HepG2 (cell line): ENCODE measurements around the gene TMEM87B. TPM values are rescaled to one million over a fixed set of nuclear protein-coding genes. Genes with fewer than 3 reads are reported as not detected.

Experiments used
- ATAC-seq: fragments of 200-7000 bp; cut with Tn5 transposase; 3 replicates; pipeline ENCODE4 v1.9.1; 2020; ENCODE audit warnings: mild to moderate bottlenecking, moderate library complexity
- BruUV-seq: library from RNA; stranded (reverse); fragments of 400-500 nt; replicated peaks from 2 replicates; lab custom pipeline; 2021; lab: Mats Ljungman, UMichigan
- CTCF ChIA-PET: fragments of 300-600 bp; formaldehyde crosslinking; extraction: SDS; loops from one replicate; lab custom pipeline; 2021; ENCODE audit warnings: low total read pairs, inconsistent platforms, low intra/inter-chr PET ratio; lab: Yijun Ruan, JAX
- POLR2A ChIA-PET: fragments of 350-600 bp; sonication (Branson Sonifier 250); formaldehyde crosslinking; loops from one replicate; lab custom pipeline; 2020; ENCODE audit warnings: antibody characterized with exemption, inconsistent platforms; lab: Yijun Ruan, JAX
- DNase-seq: peaks from one replicate; pipeline ENCODE4 v3.0.0-alpha.2; 2015; ENCODE audit warnings: low spot score
- FAIRE-seq: peaks from 3 replicates; lab custom pipeline; 2011; peaks lifted over from hg19 to GRCh38; lab: Jason Lieb, UNC
- H2AFZ ChIP-seq: one replicate; pipeline ENCODE4 v1.6.1; 2011; ENCODE audit warnings: low read length, inconsistent platforms
- H3K27ac ChIP-seq: fragments of 300-600 bp; 3 replicates; pipeline ENCODE4 v1.8.0; 2011; ENCODE audit warnings: mixed run types, mild to moderate bottlenecking, mixed read lengths, low read length, inconsistent platforms; ENCODE audit not compliant: insufficient read depth; ENCODE audit errors: extremely low read length
- H3K27me3 ChIP-seq, 2 experiments: fragments of 200-600 bp in 1 of 2; 2 replicates in 1 of 2; 3 replicates in 1 of 2; pipeline versions ENCODE4 v1.6.0 to v1.8.0; 2011; ENCODE audit warnings: low read length in 2 of 2, mild to moderate bottlenecking in 2 of 2, moderate library complexity in 2 of 2, inconsistent platforms in 1 of 2; ENCODE audit not compliant: insufficient read depth in 2 of 2, control insufficient read depth in 1 of 2
- H3K36me3 ChIP-seq, 2 experiments: fragments of 200-600 bp in 1 of 2; replicated peaks in 1 of 2; 2 replicates in 1 of 2; 3 replicates in 1 of 2; pipeline versions ENCODE4 v1.5.1 to v1.8.0; 2011; ENCODE audit warnings: low read length in 2 of 2, inconsistent platforms in 1 of 2; ENCODE audit not compliant: insufficient read depth in 2 of 2, control insufficient read depth in 1 of 2
- H3K4me1 ChIP-seq: 2 replicates; pipeline ENCODE4 v1.5.1; 2012; ENCODE audit warnings: low read length, inconsistent platforms; ENCODE audit not compliant: insufficient read depth
- H3K4me2 ChIP-seq: 2 replicates; pipeline ENCODE4 v1.6.0; 2011; ENCODE audit warnings: low read depth, low read length, inconsistent platforms
- H3K4me3 ChIP-seq, 3 experiments: fragments of 200-600 bp in 1 of 3; sonication (generic), shearing (Covaris generic) in 1 of 3; replicated peaks in 1 of 3; 2 replicates each; pipeline ENCODE4 v1.5.1; 2011 to 2016; ENCODE audit warnings: low read length in 3 of 3, inconsistent platforms in 2 of 3, low read depth in 2 of 3, mild to moderate bottlenecking in 2 of 3, control low read depth in 1 of 3, mixed read lengths in 1 of 3; ENCODE audit not compliant: insufficient read depth in 1 of 3
- H3K79me2 ChIP-seq: one replicate; pipeline ENCODE4 v1.6.1; 2011; ENCODE audit warnings: low read length, inconsistent platforms; ENCODE audit not compliant: insufficient read depth
- H3K9ac ChIP-seq: 2 replicates; pipeline ENCODE4 v1.6.0; 2011; ENCODE audit warnings: mild to moderate bottlenecking, low read depth, low read length, inconsistent platforms; ENCODE audit not compliant: insufficient read depth
- H3K9me3 ChIP-seq: 2 replicates; pipeline ENCODE4 v1.5.1; 2012; ENCODE audit warnings: mild to moderate bottlenecking, low read length
- H4K20me1 ChIP-seq: 2 replicates; pipeline ENCODE4 v1.6.0; 2011; ENCODE audit warnings: inconsistent platforms, mild to moderate bottlenecking, low read length, moderate library complexity; ENCODE audit not compliant: insufficient read depth
- GATA4 ChIP-seq: sonication (generic); IDR thresholded peaks from 2 replicates; pipeline ENCODE4 v1.6.1; 2016; ENCODE audit warnings: antibody characterized with exemption, low read depth, borderline replicate concordance
- IKZF1 ChIP-seq: fragments of 450-650 bp; IDR thresholded peaks from 2 replicates; pipeline ENCODE4 v1.7.1; 2016
- MAFF ChIP-seq: IDR thresholded peaks from 2 replicates; pipeline ENCODE4 v1.6.1; 2011; ENCODE audit warnings: low read depth, low read length, improper control_type of control experiment
- MAFK ChIP-seq, 2 experiments: IDR thresholded peaks in 1 of 2; conservative IDR thresholded peaks in 1 of 2; 2 replicates each; pipeline ENCODE4 v1.6.1; 2011; ENCODE audit warnings: improper control_type of control experiment in 2 of 2, low read length in 2 of 2
- ZNF552 ChIP-seq: sonication (generic); formaldehyde crosslinking; IDR thresholded peaks from 2 replicates; pipeline ENCODE4 v1.9.0; 2022; ENCODE audit warnings: missing genetic modification reagents, mild to moderate bottlenecking, borderline replicate concordance
- ZNF782 ChIP-seq: sonication (generic); formaldehyde crosslinking; IDR thresholded peaks from 2 replicates; pipeline ENCODE4 v1.4.0; 2020; ENCODE audit warnings: missing genetic modification reagents, mild to moderate bottlenecking, borderline replicate concordance
- WGBS: methylation state at CpG from one replicate; pipeline ENCODE4 v1.1.6; 2017; ENCODE audit warnings: low lambda C conversion rate; 5-methylcytosine and 5-hydroxymethylcytosine counted together
- in situ Hi-C: cut with HindIII; loops from 2 replicates; pipeline ENCODE4 v1.10.0; 2017; ENCODE audit warnings: low pct_unique_long_range_greater_than_20kb; ENCODE audit not compliant: extremely low pct_ligation_motif_present
- intact Hi-C: fragments of 100-400 bp; cut with micrococcal nuclease; formaldehyde crosslinking; loops from one replicate; pipeline ENCODE4 v1.10.0; 2022; ENCODE audit not compliant: unreplicated experiment
- polyA plus RNA-seq, 8 experiments: library from polyadenylated mRNA; depleted of rRNA in 3 of 8; stranded (reverse) in 7 of 8; unstranded in 1 of 8; fragments of >200 nt; fragmentation: Illumina TruSeq in 4 of 8; extraction: Trizol in 4 of 8; gene quantifications; 2 replicates each; pipeline versions ENCODE4 v1.2.1 to v1.2.3, GENCODE V29; 2011 to 2016; ENCODE audit warnings: low read depth in 4 of 8, missing spikeins in 1 of 8, mixed read lengths in 1 of 8; ENCODE audit not compliant: insufficient read depth in 1 of 8
- total RNA-seq, 5 experiments: library from RNA; depleted of rRNA; stranded (reverse); fragments of >200 nt; fragmentation: Illumina TruSeq; extraction: Trizol; gene quantifications; 2 replicates each; pipeline ENCODE4 v1.2.3, GENCODE V29; 2016; ENCODE audit warnings: low read depth in 1 of 5
- TF ChIP-seq, protein P1 (sequence below): sonication (generic); formaldehyde crosslinking; IDR thresholded peaks from 2 replicates; pipeline ENCODE4 v1.5.0; 2020; ENCODE audit warnings: missing genetic modification reagents, mild to moderate bottlenecking, borderline replicate concordance

The TMEM87B gene
- total and polyA plus RNA-seq, 2 of the 13 experiments (the other 11 are each of a cell fraction or from before 2014, with no cell fraction given): 15.1 to 16.2 TPM

DNA sequence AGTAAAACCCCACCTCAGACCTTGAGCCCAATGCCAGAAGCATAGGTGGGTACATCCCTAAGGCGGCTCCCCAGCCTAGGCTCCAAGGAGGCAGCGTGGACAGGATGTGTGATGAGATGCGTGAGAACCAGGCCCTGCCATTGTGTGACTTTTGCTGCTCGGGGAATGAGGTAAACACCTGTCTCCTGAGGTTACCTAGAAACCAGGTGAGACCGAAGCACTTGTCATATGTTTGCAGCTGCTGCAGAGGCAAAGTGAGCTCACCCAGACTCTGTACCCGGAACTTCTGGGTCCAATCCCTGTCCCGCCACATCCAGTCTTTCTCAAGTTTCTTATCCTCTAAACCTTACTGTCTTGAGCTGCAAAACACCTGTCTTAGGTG lies 86.5 kb downstream of the TMEM87B start:
- in situ Hi-C loops: no loop called here
- BruUV-seq: TSS peak; percentile 18
- Histone ChIP-seq H2AFZ (no peak overlapping the region), H3K79me2 (no peaks in the 10 kb centered on the region), H3K27me3 (no peaks in the 10 kb centered on the region; a peak in 1 of 5 replicates), H3K4me3 (no peak overlapping the region), H3K9ac (no peak overlapping the region), H3K36me3 (no peaks in the 10 kb centered on the region), H3K4me1 (peaks cover 15% of the 10 kb centered on the region), H4K20me1 (no peaks in the 10 kb centered on the region), H3K27ac (no peak overlapping the region), H3K4me2 (no peak overlapping the region), H3K9me3 (no peaks in the 10 kb centered on the region)
- ChIA-PET POLR2A (no interaction called here), CTCF (no interaction called here)
- FAIRE-seq: no peak
- no peak for ATAC-seq
- 89% methylated on average over 7 of the region's 7 CpGs for WGBS
- DNase-seq: no peak
- intact Hi-C loops: no loop called here
- no peak for TF ChIP-seq ZNF782 (CRISPR knock-in tag)
- TF ChIP-seq GATA4: no peak

DNA sequence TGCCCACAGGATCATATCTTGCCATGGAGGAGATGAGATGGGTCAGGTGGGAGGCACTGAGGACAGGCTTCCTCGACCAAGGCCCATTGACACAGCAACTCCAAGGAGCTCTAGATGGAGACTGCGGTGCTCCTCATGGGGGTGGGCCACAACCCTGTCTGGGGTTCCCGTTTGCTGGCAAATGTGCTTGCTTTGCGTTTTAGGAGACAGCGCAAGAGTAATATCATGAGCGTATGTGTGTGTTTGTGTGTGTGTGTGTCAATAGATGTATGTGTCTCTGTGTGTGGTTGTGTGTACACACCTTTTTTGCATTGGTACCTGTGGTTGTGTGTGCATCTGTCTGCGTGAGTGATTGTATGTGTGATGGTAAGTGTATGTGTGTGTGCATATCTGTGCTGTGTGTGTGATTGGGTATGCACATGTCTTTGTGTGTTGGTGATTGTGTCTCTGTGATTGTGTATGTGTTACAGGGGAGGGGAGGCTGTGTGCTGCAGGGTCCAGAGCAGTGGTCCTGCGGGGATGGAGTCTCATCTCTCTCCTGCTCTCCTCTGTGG lies 87.5 kb downstream of the TMEM87B start:
- intact Hi-C loops: no loop called here
- POLR2A ChIA-PET: no interaction called here
- BruUV-seq: no TSS peak
- no peak for FAIRE-seq
- no peak overlapping the region for H3K4me3 ChIP-seq
- TF ChIP-seq MAFF (peak; percentile 39; the same call in 1 of the 2 replicates), IKZF1 (peak; percentile 55; the same call in 1 of the 2 replicates), ZNF552 (CRISPR knock-in tag) (no peak), MAFK (conservative IDR thresholded peaks at IDR 0.05 in 1 of 2, IDR thresholded peaks at IDR 0.05 in 1 of 2; ENCODE audit: low read length in 2 of 2) (peak; percentile 69 to 71)
- TF ChIP-seq, protein P1, sequence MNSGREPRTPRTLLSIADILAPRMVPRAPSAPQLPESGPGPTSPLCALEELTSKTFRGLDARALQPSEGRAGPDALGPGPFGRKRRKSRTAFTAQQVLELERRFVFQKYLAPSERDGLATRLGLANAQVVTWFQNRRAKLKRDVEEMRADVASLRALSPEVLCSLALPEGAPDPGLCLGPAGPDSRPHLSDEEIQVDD: no peak
- TF ChIP-seq, all 625 proteins: peak for 3
- H3K27me3 ChIP-seq: no peaks in the 10 kb centered on the region; a peak in 1 of 5 replicates
- H3K9ac ChIP-seq: no peak overlapping the region
- H3K4me1 ChIP-seq: peaks cover 5% of the 10 kb centered on the region
- H3K27ac ChIP-seq: no peak overlapping the region
- no peak overlapping the region for H3K4me2 ChIP-seq
- no peak for DNase-seq
- CTCF ChIA-PET: no interaction called here
- H3K36me3 ChIP-seq: no peaks in the 10 kb centered on the region
- H3K79me2 ChIP-seq: no peaks in the 10 kb centered on the region
- WGBS: 95% methylated on average over 8 of the region's 8 CpGs
- ATAC-seq: no peak
- no peaks in the 10 kb centered on the region for H3K9me3 ChIP-seq
- no peaks in the 10 kb centered on the region for H4K20me1 ChIP-seq
- in situ Hi-C loops: no loop called here
- H2AFZ ChIP-seq: no peak overlapping the region
